Endothelial cell of umbilical vein (primary cell): ENCODE data around the gene BRPF1. TPM values are rescaled to one million over a fixed set of nuclear protein-coding genes. Genes with fewer than 3 reads are reported as not detected.

Source experiments
- BruUV-seq: library from RNA; stranded (reverse); fragments of 400-500 nt; replicated peaks from 2 replicates; lab custom pipeline; 2021; lab: Mats Ljungman, UMichigan
- CTCF ChIA-PET: fragments of 300-600, 350-600 bp; sonication (Branson Sonifier 250); formaldehyde crosslinking; loops from one replicate; lab custom pipeline; 2021; ENCODE audit warnings: antibody characterized with exemption, inconsistent platforms; lab: Charles Lee
- POLR2A ChIA-PET: fragments of 300-600, 350-600 bp; sonication (Branson Sonifier 250); formaldehyde crosslinking; loops from one replicate; lab custom pipeline; 2021; ENCODE audit warnings: antibody characterized with exemption, inconsistent platforms; lab: Charles Lee
- DNase-seq: peaks from one replicate; pipeline ENCODE4 v3.0.0-alpha.2; 2011; ENCODE audit warnings: low read depth, low spot score
- FAIRE-seq: peaks from 2 replicates; lab custom pipeline; 2011; peaks lifted over from hg19 to GRCh38; lab: Jason Lieb, UNC
- H2AFZ ChIP-seq: 2 replicates; pipeline ENCODE4 v1.6.0; 2012; ENCODE audit warnings: low read depth, low read length, control low read depth, inconsistent platforms
- H3K27ac ChIP-seq: 2 replicates; pipeline ENCODE4 v1.5.1; 2011; ENCODE audit warnings: low read depth, mild to moderate bottlenecking, control low read depth, low read length, moderate library complexity; ENCODE audit not compliant: insufficient read depth
- H3K27me3 ChIP-seq, 2 experiments: 2 replicates each; pipeline versions ENCODE4 v1.6.0 to v1.6.1; 2011; ENCODE audit warnings: low read length in 2 of 2, mixed read lengths in 1 of 2; ENCODE audit not compliant: control insufficient read depth in 2 of 2, insufficient read depth in 2 of 2
- H3K36me3 ChIP-seq, 2 experiments: 2 replicates in 1 of 2; 3 replicates in 1 of 2; pipeline ENCODE4 v1.5.1; 2011; ENCODE audit warnings: low read length in 2 of 2, mild to moderate bottlenecking in 1 of 2, moderate library complexity in 1 of 2; ENCODE audit not compliant: control insufficient read depth in 2 of 2, insufficient read depth in 2 of 2; ENCODE audit errors: extremely low read depth in 1 of 2
- H3K4me1 ChIP-seq: 3 replicates; pipeline ENCODE4 v1.5.1; 2011; ENCODE audit warnings: mild to moderate bottlenecking, low read length; ENCODE audit not compliant: control insufficient read depth, insufficient read depth; ENCODE audit errors: extremely low read depth
- H3K4me2 ChIP-seq: 2 replicates; pipeline ENCODE4 v1.6.1; 2011; ENCODE audit warnings: low read length, control low read depth, mixed read lengths; ENCODE audit not compliant: insufficient read depth
- H3K4me3 ChIP-seq, 3 experiments: fragments of 200-600 bp in 1 of 3; sonication (generic), shearing (Covaris generic) in 1 of 3; replicated peaks in 1 of 3; 2 replicates each; pipeline ENCODE4 v1.5.1; 2011 to 2016; ENCODE audit warnings: control low read depth in 3 of 3, low read length in 3 of 3, mild to moderate bottlenecking in 2 of 3, inconsistent platforms in 1 of 3, low read depth in 1 of 3, moderate library complexity in 1 of 3; ENCODE audit not compliant: insufficient read depth in 1 of 3
- H3K79me2 ChIP-seq: 2 replicates; pipeline ENCODE4 v1.6.0; 2012; ENCODE audit warnings: low read length, inconsistent platforms; ENCODE audit not compliant: control insufficient read depth, insufficient read depth
- H3K9ac ChIP-seq: replicated peaks from 2 replicates; pipeline ENCODE3; 2011; ENCODE audit warnings: low read length, control low read depth; ENCODE audit not compliant: insufficient read depth; ENCODE audit errors: extremely low read depth
- H3K9me1 ChIP-seq: replicated peaks from 3 replicates; pipeline ENCODE4 v1.6.0; 2011; ENCODE audit warnings: mild to moderate bottlenecking, low read length; ENCODE audit not compliant: control insufficient read depth, insufficient read depth; ENCODE audit errors: extremely low read depth
- H3K9me3 ChIP-seq: replicated peaks from 2 replicates; pipeline ENCODE4 v1.5.1; 2012; ENCODE audit warnings: low read length, inconsistent platforms; ENCODE audit not compliant: control insufficient read depth, insufficient read depth
- H4K20me1 ChIP-seq: replicated peaks from 2 replicates; pipeline ENCODE3; 2011; ENCODE audit warnings: mild to moderate bottlenecking, low read length; ENCODE audit not compliant: control insufficient read depth, insufficient read depth; ENCODE audit errors: extremely low read depth
- CTCF ChIP-seq, 2 donors: IDR thresholded peaks; 1 replicate in 1 of 2; 2 replicates in 1 of 2; pipeline ENCODE4 v1.5.1; 2011; ENCODE audit warnings: low read length in 2 of 2, mild to moderate bottlenecking in 2 of 2, moderate library complexity in 2 of 2, control low read depth in 1 of 2, inconsistent platforms in 1 of 2, low read depth in 1 of 2; ENCODE audit not compliant: insufficient read depth in 1 of 2; ENCODE audit errors: extremely low read depth in 1 of 2
- EZH2 ChIP-seq: IDR thresholded peaks from 2 replicates; pipeline ENCODE4 v1.6.1; 2012; ENCODE audit warnings: borderline replicate concordance, low read depth, mild to moderate bottlenecking, moderate library complexity, low read length, inconsistent platforms; ENCODE audit not compliant: severe bottlenecking
- FOS ChIP-seq: IDR thresholded peaks from 2 replicates; pipeline ENCODE4 v1.6.1; 2011; ENCODE audit warnings: mild to moderate bottlenecking, low read length, moderate library complexity, borderline replicate concordance; ENCODE audit not compliant: insufficient read depth
- GATA2 ChIP-seq: IDR thresholded peaks from 2 replicates; pipeline ENCODE4 v1.7.0; 2011; ENCODE audit warnings: low read depth, mild to moderate bottlenecking, moderate library complexity, mixed read lengths, low read length; ENCODE audit not compliant: insufficient read length, insufficient read depth
- JUN ChIP-seq: IDR thresholded peaks from 2 replicates; pipeline ENCODE4 v1.6.1; 2011; ENCODE audit warnings: borderline replicate concordance, low read depth; ENCODE audit not compliant: insufficient read length, insufficient read depth
- MAX ChIP-seq: IDR thresholded peaks from 2 replicates; pipeline ENCODE4 v1.6.1; 2011; ENCODE audit not compliant: insufficient read depth, insufficient read length
- MYC ChIP-seq: IDR thresholded peaks from one replicate; pipeline ENCODE4 v1.6.1; 2011; ENCODE audit warnings: mild to moderate bottlenecking, low read depth, low read length
- POLR2A ChIP-seq: IDR thresholded peaks from 2 replicates; pipeline ENCODE4 v1.6.1; 2012; ENCODE audit warnings: low read depth, mild to moderate bottlenecking, control low read depth, low read length
- POLR2AphosphoS5 ChIP-seq: IDR thresholded peaks from 2 replicates; pipeline ENCODE4 v1.6.1; 2012; ENCODE audit warnings: low read depth, mild to moderate bottlenecking, control low read depth, low read length, moderate library complexity; ENCODE audit not compliant: insufficient read depth
- dilution Hi-C: fragments of 300-500 bp; cut with MboI; formaldehyde crosslinking; loops from one replicate; pipeline ENCODE4 v1.15.0; 2019; ENCODE audit warnings: low sequenced_read_pairs; ENCODE audit not compliant: extremely low pct_ligation_motif_present
- intact Hi-C: fragments of 100-400 bp; cut with micrococcal nuclease; formaldehyde crosslinking; loops from one replicate; pipeline ENCODE4 v1.10.0; 2022
- polyA plus RNA-seq, 4 experiments: library from polyadenylated mRNA; depleted of rRNA in 3 of 4; stranded (reverse) in 3 of 4; unstranded in 1 of 4; fragments of >200 nt; gene quantifications; 2 replicates each; pipeline versions ENCODE4 v1.2.1 to v1.2.3, GENCODE V29; 2011 to 2012; ENCODE audit warnings: missing spikeins in 1 of 4
- total RNA-seq: library from RNA; stranded (reverse); gene quantifications from 2 replicates; pipeline ENCODE4 v1.2.3, GENCODE V29; 2021

Gene BRPF1
- total and polyA plus RNA-seq, 2 donors (not counting 3 experiments of a cell fraction or from before 2014, with no cell fraction given) = 12.5 to 26.2 TPM

- Histone ChIP-seq H3K79me2 (no peaks in the 10 kb centered on the region), H3K9me3 (no peaks in the 10 kb centered on the region), H3K27me3 (no peaks in the 10 kb centered on the region), H4K20me1 (no peaks in the 10 kb centered on the region), H3K9ac (no peak overlapping the region), H3K4me1 (no peaks in the 10 kb centered on the region), H3K4me3 (no peak overlapping the region), H3K36me3 (peaks cover 2 to 67% of the 10 kb centered on the region in 2 experiments), H3K27ac (no peak overlapping the region), H3K4me2 (no peak overlapping the region), H2AFZ (no peak overlapping the region), H3K9me1 (no peaks in the 10 kb centered on the region)
- ChIA-PET CTCF (no interaction called here), POLR2A (no interaction called here)
- no peak for DNase-seq
- BruUV-seq = no TSS peak
- intact Hi-C loops = no loop called here
- dilution Hi-C loops = no loop called here
- TF ChIP-seq POLR2A (no peak), GATA2 (no peak), CTCF (IDR thresholded peaks at IDR 0.05; ENCODE audit: extremely low read depth in 1 of 2, insufficient read depth in 1 of 2, low read depth in 1 of 2, low read length in 2 of 2) (no peak)
- FAIRE-seq = no peak
These were observed 44.8 kb upstream of the BRPF1 start for GRCh38 chr3:9686703-9687102.

- Histone ChIP-seq H3K79me2 (no peaks in the 10 kb centered on the region), H3K4me1 (no peaks in the 10 kb centered on the region), H3K9me3 (no peaks in the 10 kb centered on the region), H3K9me1 (no peaks in the 10 kb centered on the region), H3K4me2 (no peak overlapping the region), H3K36me3 (peaks cover 2 to 67% of the 10 kb centered on the region in 2 experiments), H3K9ac (no peak overlapping the region), H3K27ac (no peak overlapping the region), H3K27me3 (no peaks in the 10 kb centered on the region), H4K20me1 (no peaks in the 10 kb centered on the region), H2AFZ (no peak overlapping the region), H3K4me3 (no peak overlapping the region)
- BruUV-seq = no TSS peak
- TF ChIP-seq POLR2AphosphoS5 = no peak
- TF ChIP-seq FOS = no peak
- no peak for TF ChIP-seq POLR2A
- TF ChIP-seq EZH2 = no peak
- TF ChIP-seq MAX = no peak
- no peak for TF ChIP-seq MYC
- TF ChIP-seq CTCF (IDR thresholded peaks at IDR 0.05; ENCODE audit: extremely low read depth in 1 of 2, insufficient read depth in 1 of 2, low read depth in 1 of 2, low read length in 2 of 2) = no peak
- TF ChIP-seq GATA2 = no peak
- TF ChIP-seq JUN = no peak
- intact Hi-C loops (no loop called here), dilution Hi-C loops (no loop called here)
- FAIRE-seq = no peak
- ChIA-PET POLR2A (no interaction called here), CTCF (no interaction called here)
- no peak for DNase-seq
These were observed 44.0 kb upstream of the BRPF1 start for GRCh38 chr3:9687514-9687913.
